ENCODE results near the gene BTBD2.

GRCh38 chr19:1980091-1980808, 35.3 kb downstream of the BTBD2 start:
- TF ChIP-seq CTCF (IDR thresholded peaks at IDR 0.05) (no peak), EZH2 (IDR thresholded peaks at IDR 0.05) (no peak)
